ENCODE measurements around the gene C11orf24.

DNA sequence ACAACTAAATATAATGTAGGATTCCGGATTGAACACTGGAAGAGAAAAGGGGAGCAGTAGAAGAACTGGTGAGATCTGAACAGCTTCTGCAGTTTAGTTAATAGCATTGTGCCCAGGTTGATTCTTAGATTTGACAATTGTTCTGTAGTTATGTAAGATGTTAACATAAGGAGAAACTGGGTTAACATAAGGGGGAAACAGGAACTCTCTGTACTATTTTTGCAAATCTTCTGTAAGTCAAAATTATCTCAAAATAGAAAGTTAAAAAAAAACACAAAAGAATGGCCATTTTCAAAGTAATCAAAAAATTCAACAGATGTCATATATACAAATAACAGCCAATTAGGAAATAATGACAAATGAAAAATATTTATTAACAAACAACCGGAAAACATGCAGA is 21.9 kb upstream of the C11orf24 start:
- TF ChIP-seq, protein P1, sequence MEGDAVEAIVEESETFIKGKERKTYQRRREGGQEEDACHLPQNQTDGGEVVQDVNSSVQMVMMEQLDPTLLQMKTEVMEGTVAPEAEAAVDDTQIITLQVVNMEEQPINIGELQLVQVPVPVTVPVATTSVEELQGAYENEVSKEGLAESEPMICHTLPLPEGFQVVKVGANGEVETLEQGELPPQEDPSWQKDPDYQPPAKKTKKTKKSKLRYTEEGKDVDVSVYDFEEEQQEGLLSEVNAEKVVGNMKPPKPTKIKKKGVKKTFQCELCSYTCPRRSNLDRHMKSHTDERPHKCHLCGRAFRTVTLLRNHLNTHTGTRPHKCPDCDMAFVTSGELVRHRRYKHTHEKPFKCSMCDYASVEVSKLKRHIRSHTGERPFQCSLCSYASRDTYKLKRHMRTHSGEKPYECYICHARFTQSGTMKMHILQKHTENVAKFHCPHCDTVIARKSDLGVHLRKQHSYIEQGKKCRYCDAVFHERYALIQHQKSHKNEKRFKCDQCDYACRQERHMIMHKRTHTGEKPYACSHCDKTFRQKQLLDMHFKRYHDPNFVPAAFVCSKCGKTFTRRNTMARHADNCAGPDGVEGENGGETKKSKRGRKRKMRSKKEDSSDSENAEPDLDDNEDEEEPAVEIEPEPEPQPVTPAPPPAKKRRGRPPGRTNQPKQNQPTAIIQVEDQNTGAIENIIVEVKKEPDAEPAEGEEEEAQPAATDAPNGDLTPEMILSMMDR (IDR thresholded peaks at IDR 0.05), result no peak
- TF ChIP-seq CHD2 (IDR thresholded peaks at IDR 0.05; ENCODE audit: low read length, partially characterized antibody), result no peak
- TF ChIP-seq, protein P2, sequence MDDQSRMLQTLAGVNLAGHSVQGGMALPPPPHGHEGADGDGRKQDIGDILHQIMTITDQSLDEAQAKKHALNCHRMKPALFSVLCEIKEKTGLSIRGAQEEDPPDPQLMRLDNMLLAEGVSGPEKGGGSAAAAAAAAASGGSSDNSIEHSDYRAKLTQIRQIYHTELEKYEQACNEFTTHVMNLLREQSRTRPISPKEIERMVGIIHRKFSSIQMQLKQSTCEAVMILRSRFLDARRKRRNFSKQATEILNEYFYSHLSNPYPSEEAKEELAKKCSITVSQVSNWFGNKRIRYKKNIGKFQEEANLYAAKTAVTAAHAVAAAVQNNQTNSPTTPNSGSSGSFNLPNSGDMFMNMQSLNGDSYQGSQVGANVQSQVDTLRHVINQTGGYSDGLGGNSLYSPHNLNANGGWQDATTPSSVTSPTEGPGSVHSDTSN (IDR thresholded peaks at IDR 0.05), result no peak
